ENCODE results near the gene KCNK16.

- TF ChIP-seq, protein P1, sequence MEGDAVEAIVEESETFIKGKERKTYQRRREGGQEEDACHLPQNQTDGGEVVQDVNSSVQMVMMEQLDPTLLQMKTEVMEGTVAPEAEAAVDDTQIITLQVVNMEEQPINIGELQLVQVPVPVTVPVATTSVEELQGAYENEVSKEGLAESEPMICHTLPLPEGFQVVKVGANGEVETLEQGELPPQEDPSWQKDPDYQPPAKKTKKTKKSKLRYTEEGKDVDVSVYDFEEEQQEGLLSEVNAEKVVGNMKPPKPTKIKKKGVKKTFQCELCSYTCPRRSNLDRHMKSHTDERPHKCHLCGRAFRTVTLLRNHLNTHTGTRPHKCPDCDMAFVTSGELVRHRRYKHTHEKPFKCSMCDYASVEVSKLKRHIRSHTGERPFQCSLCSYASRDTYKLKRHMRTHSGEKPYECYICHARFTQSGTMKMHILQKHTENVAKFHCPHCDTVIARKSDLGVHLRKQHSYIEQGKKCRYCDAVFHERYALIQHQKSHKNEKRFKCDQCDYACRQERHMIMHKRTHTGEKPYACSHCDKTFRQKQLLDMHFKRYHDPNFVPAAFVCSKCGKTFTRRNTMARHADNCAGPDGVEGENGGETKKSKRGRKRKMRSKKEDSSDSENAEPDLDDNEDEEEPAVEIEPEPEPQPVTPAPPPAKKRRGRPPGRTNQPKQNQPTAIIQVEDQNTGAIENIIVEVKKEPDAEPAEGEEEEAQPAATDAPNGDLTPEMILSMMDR (IDR thresholded peaks at IDR 0.05): peak; percentile 74 to 90 (median 80)
- TF ChIP-seq POLR2A (IDR thresholded peaks at IDR 0.05) (no peak), EP300 (IDR thresholded peaks at IDR 0.05; ENCODE audit: low read depth) (no peak), POLR2AphosphoS5 (IDR thresholded peaks at IDR 0.05) (no peak)
Observed at GRCh38 chr6:39347906-39348585, 25.5 kb upstream of the KCNK16 start.
